ENCODE results near the gene ZNF341. TPM values are rescaled to one million over a fixed set of nuclear protein-coding genes. Genes with fewer than 3 reads are reported as not detected.
A peak's percentile ranks its signal among the peaks of the same experiment; 100 is the strongest.

The ZNF341 gene
- total and polyA plus RNA-seq, 9 of the 15 experiments (the other 6 are each of a cell fraction or from before 2014, with no cell fraction given) = 0.08 to 2.6 (median 1.0) TPM

GRCh38 chr20:33689973-33690372 is 41.8 kb upstream of the ZNF341 start (continued):
- TF ChIP-seq CHD7 (IDR thresholded peaks at IDR 0.05; ENCODE audit: low read depth, low read length) (no peak), CBFA2T2 (conservative IDR thresholded peaks at IDR 0.05) (peak; percentile 93), MEIS2 (IDR thresholded peaks at IDR 0.05; ENCODE audit: partially characterized antibody) (peak; percentile 74), FOXA3 (CRISPR knock-in tag; conservative IDR thresholded peaks at IDR 0.05 in 1 of 2, IDR thresholded peaks at IDR 0.05 in 1 of 2) (peak; percentile 49 to 63; a peak in 2 of 4 replicates), RNF2 (IDR thresholded peaks at IDR 0.05) (peak; percentile 87), THRB (CRISPR knock-in tag; conservative IDR thresholded peaks at IDR 0.05) (no peak), IFI16 (CRISPR knock-in tag; IDR thresholded peaks at IDR 0.05) (no peak), SNRNP70 (optimal IDR thresholded peaks at IDR 0.05; ENCODE audit: low read depth, low read length) (no peak), JUND (IDR thresholded peaks at IDR 0.05; ENCODE audit: borderline replicate concordance, low read depth, low read length) (peak; percentile 95), JUND (tag; IDR thresholded peaks at IDR 0.05; ENCODE audit: borderline replicate concordance, low read depth, low read length) (peak; percentile 87; the same call in 1 of the 3 replicates), NR4A1 (CRISPR knock-in tag; IDR thresholded peaks at IDR 0.05) (no peak), NR4A1 (tag; IDR thresholded peaks at IDR 0.05) (no peak), ARNT (IDR thresholded peaks at IDR 0.05) (peak in 1 of 2 experiments; percentile 78; a peak in 1 of 4 replicates)
- TF ChIP-seq, protein P1, sequence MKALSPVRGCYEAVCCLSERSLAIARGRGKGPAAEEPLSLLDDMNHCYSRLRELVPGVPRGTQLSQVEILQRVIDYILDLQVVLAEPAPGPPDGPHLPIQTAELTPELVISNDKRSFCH (CRISPR knock-in tag; IDR thresholded peaks at IDR 0.05) = no peak
- TF ChIP-seq, protein P1 (tag; IDR thresholded peaks at IDR 0.05) = no peak; the same call in 1 of the 2 replicates
- TF ChIP-seq, protein P2, sequence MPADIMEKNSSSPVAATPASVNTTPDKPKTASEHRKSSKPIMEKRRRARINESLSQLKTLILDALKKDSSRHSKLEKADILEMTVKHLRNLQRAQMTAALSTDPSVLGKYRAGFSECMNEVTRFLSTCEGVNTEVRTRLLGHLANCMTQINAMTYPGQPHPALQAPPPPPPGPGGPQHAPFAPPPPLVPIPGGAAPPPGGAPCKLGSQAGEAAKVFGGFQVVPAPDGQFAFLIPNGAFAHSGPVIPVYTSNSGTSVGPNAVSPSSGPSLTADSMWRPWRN (IDR thresholded peaks at IDR 0.05; ENCODE audit: low read depth) = peak; percentile 59; the same call in 1 of the 2 replicates

Measured in K562 (cell line).